ENCODE results near the gene LZTFL1.

LZTFL1 gene

GRCh38 chr3:45807681-45808540 is 34.0 kb downstream of the LZTFL1 start:
- no peak for DNase-seq (ENCODE audit: low spot score)

- no peak for DNase-seq (ENCODE audit: low spot score)
Observed at GRCh38 chr3:45807133-45807532, 34.8 kb downstream of the LZTFL1 start.

- DNase-seq (ENCODE audit: low spot score), result no peak
Observed at GRCh38 chr3:45806072-45806471, 35.8 kb downstream of the LZTFL1 start.

- no peak for DNase-seq (ENCODE audit: low spot score)
Observed at GRCh38 chr3:45803252-45803935, 38.5 kb downstream of the LZTFL1 start.

GRCh38 chr3:45802146-45802545 is 39.8 kb downstream of the LZTFL1 start:
- no peak for DNase-seq (ENCODE audit: low spot score)

- DNase-seq (ENCODE audit: low spot score), result no peak
Observed at GRCh38 chr3:45800611-45801010, 41.3 kb downstream of the LZTFL1 start.

GRCh38 chr3:45799586-45799985 is 42.3 kb downstream of the LZTFL1 start:
- no peak for DNase-seq (ENCODE audit: low spot score)

- no peak for DNase-seq (ENCODE audit: low spot score)
Observed at GRCh38 chr3:45798034-45798433, 43.9 kb downstream of the LZTFL1 start.

GRCh38 chr3:45796902-45797637 is 44.8 kb downstream of the LZTFL1 start:
- no peak for DNase-seq (ENCODE audit: low spot score)

GRCh38 chr3:45795882-45796765 is 45.8 kb downstream of the LZTFL1 start, which contains the start of gene SLC6A20:
Gene SLC6A20 (minus strand): TSS chr3:45796536. CDS start chr3:45796419, 117 bp downstream.
- DNase-seq (ENCODE audit: low spot score), result no peak

- DNase-seq (ENCODE audit: low spot score), result no peak
Observed at GRCh38 chr3:45795509-45795881, 46.4 kb downstream of the LZTFL1 start.

GRCh38 chr3:45794660-45795059 is 47.3 kb downstream of the LZTFL1 start:
- DNase-seq (ENCODE audit: low spot score), result no peak

- no peak for DNase-seq (ENCODE audit: low spot score)
Observed at GRCh38 chr3:45794177-45794560, 47.8 kb downstream of the LZTFL1 start.

- DNase-seq (ENCODE audit: low spot score), result no peak
Observed at GRCh38 chr3:45793482-45794176, 48.3 kb downstream of the LZTFL1 start.

- DNase-seq (ENCODE audit: low spot score), result no peak
Observed at GRCh38 chr3:45792516-45793172, 49.3 kb downstream of the LZTFL1 start.

GRCh38 chr3:45792036-45792435 is 49.9 kb downstream of the LZTFL1 start:
- no peak for DNase-seq (ENCODE audit: low spot score)

GRCh38 chr3:45790596-45790995 is 51.3 kb downstream of the LZTFL1 start:
- DNase-seq (ENCODE audit: low spot score), result no peak

- DNase-seq (ENCODE audit: low spot score), result no peak
Observed at GRCh38 chr3:45789235-45789812, 52.6 kb downstream of the LZTFL1 start.

- no peak for DNase-seq (ENCODE audit: low spot score)
Observed at GRCh38 chr3:45787551-45787950, 54.4 kb downstream of the LZTFL1 start.
